Caki2 (cell line): ENCODE data around the gene MTHFS. TPM values are rescaled to one million over a fixed set of nuclear protein-coding genes. Genes with fewer than 3 reads are reported as not detected.
"Not testable (repeated sequence)": the region's sequence is repeated elsewhere in the genome, so short reads cannot be mapped to it uniquely, and the experiment has no call there.

Experiments
- DNase-seq: peaks from one replicate; pipeline ENCODE4 v3.0.0-alpha.2; 2015; ENCODE audit warnings: low read depth
- in situ Hi-C: cut with HindIII; loops from 2 replicates; pipeline ENCODE4 v1.10.0; 2016; ENCODE audit warnings: low sequenced_read_pairs, low pct_unique_long_range_greater_than_20kb, mixed read lengths
- total RNA-seq: library from RNA; depleted of rRNA; stranded (reverse); fragments of >200 nt; shearing (Covaris generic); gene quantifications from 2 replicates; pipeline ENCODE4 v1.2.3, GENCODE V29; 2014; ENCODE audit warnings: low replicate concordance

MTHFS gene
- total RNA-seq, 1 experiment from 2014 or later: 58.6 TPM

- DNase-seq: no peak
- in situ Hi-C loops: no loop called here
These were observed 22.4 kb upstream of the MTHFS start for GRCh38 chr15:79919090-79919748.

DNA sequence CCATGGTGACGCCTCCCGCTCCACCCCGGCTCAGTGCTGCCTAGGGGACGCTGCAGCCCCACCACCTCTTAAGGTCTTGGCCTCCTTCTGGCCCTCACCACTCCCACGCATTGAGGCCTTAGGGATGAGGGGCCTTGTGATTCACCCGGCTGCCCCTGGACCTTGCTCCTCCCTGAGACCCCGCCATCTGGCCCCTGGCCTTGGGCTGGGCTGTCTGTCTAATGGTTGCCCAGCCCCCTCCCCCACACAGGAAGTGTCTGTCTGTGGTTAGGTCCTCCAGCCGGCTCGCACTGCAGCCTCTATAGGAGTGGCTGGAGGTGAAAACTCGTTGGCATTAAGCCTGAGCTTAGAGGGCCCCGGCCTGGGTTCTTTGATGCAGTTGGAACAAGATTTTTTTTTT, 21.5 kb upstream of the MTHFS start:
- in situ Hi-C loops: no loop called here
- DNase-seq: no peak

GRCh38 chr15:79916502-79917132, 19.8 kb upstream of the MTHFS start:
- DNase-seq: no peak
- in situ Hi-C loops: no loop called here

GRCh38 chr15:79915776-79916501, 19.1 kb upstream of the MTHFS start:
- DNase-seq, in situ Hi-C loops: not testable (repeated sequence)

DNA sequence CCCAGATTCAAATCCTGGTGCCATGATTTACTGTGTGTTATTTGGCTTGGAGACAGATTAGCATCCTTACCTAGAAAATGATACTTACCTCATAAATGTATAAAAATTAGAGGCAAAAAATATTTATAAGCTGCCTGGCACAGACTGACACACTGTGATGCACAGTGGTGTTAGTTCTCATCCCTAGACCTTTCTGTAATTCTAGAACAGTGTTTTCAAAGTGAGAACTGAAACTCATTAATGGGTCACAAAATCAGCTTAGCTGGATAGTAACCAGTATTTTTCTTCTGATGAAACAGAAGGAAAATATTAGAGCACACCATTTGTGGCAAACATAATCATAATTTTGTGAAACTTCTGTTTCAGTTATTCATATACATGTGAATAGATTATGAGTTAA, 17.9 kb upstream of the MTHFS start:
- no peak for DNase-seq
- in situ Hi-C loops: no loop called here

- DNase-seq, in situ Hi-C loops: not testable (repeated sequence)
These were observed 12.9 kb upstream of the MTHFS start for GRCh38 chr15:79909556-79910335.

- no peak for DNase-seq
- in situ Hi-C loops: no loop called here
These were observed 7.5 kb upstream of the MTHFS start for GRCh38 chr15:79904271-79904670.

GRCh38 chr15:79903626-79904025, 6.8 kb upstream of the MTHFS start:
- DNase-seq: no peak
- in situ Hi-C loops: no loop called here

DNA sequence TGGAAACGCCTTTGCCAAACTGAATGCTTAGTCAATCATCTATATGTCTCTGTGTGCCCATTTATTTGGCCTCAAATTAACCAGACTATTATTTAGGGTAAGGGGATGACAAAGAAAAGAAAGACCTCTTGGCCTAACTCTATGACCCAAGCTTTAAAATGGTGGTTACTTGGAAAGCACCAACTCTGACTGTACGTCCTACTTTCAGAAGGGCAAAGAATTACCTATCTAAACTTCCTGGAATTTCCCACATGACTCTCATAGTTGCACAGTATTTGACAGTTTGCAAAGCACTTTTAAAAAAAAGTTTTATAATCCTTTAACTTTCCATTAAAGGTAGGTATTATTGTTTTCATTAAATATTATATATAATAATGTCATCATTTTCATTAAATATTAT, 6.3 kb upstream of the MTHFS start:
- DNase-seq: no peak
- in situ Hi-C loops: no loop called here

DNA sequence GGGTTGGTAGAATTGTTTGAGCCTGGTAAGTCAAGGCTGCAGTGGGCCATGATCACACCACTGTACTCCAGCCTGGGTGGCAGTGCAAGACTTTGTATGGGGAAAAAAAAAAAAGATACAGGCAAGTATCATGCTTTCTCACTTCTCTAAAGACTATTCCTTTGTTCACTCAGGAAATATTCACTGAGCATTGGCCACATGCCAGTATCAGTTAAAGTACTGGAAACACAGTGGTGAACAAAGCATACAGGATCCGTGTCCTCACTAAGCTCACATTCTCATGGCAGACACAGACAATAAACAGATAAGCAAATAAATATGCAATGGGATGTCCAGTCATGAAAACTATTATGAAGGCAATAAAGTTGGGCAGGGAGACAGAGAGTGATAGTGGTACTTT, 5.1 kb upstream of the MTHFS start:
- in situ Hi-C loops: no loop called here
- DNase-seq: no peak

- in situ Hi-C loops, DNase-seq: not testable (repeated sequence)
These were observed 4.1 kb upstream of the MTHFS start for GRCh38 chr15:79900818-79901378.

GRCh38 chr15:79900087-79900486, 3.3 kb upstream of the MTHFS start:
- in situ Hi-C loops: no loop called here
- DNase-seq: no peak

DNA sequence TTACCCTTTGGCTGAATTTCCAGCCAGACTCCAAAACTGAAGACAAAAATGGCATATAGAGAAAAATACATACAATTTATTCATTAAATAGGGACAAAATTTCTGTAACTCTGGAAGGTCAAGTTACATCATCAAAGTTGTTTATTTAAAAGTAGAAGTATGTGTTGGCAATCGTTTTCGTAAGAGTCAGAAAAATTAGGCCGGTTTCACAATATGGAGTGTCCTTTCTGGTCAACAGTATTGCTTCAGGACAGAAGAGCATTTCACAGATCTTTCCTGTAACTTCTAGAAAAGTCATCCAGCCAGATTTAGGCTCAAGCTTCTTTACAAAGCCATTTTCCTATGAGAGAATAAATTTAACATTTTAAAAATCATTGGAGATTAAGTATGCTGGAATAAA, 2.0 kb upstream of the MTHFS start:
- in situ Hi-C loops, DNase-seq: not testable (repeated sequence)

- in situ Hi-C loops: no loop called here
- DNase-seq: no peak
These were observed 1.6 kb upstream of the MTHFS start for GRCh38 chr15:79898369-79898768.

- no peak for DNase-seq
- in situ Hi-C loops: no loop called here
These were observed 893 bp upstream of the MTHFS start for GRCh38 chr15:79897701-79898113.

DNA sequence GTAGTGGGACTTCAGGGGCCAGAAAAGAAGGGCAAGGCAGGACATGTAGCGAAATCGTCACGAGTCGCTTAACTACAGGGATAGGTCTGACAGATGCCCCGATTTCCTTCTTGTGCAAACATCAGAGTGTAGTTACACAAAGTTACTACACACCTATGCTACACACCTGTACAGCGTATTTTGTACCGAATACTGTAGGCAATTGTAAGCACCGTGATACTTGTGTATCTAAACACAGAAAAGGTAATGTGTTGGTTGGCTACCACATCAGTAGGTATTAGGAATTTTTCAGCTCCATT, 515 bp upstream of the MTHFS start:
- in situ Hi-C loops: no loop called here

GRCh38 chr15:79896131-79896633, 632 bp downstream of the MTHFS start:
- in situ Hi-C loops: no loop called here

More for the DNA sequence above, 515 bp upstream of the MTHFS start:
- no peak for DNase-seq

More at GRCh38 chr15:79896131-79896633, 632 bp downstream of the MTHFS start:
- DNase-seq: no peak
